Measurements from ENCODE around the gene PSME3IP1.

GRCh38 chr16:57112403-57113041 lies 73.3 kb downstream of the PSME3IP1 start:
- no peak for TF ChIP-seq CTCF (IDR thresholded peaks at IDR 0.05)
- TF ChIP-seq ZFX (IDR thresholded peaks at IDR 0.05; ENCODE audit: borderline replicate concordance) = no peak
